Measurements from ENCODE around the gene TMEM167B. TPM values are rescaled to one million over a fixed set of nuclear protein-coding genes. Genes with fewer than 3 reads are reported as not detected.

TMEM167B gene
- polyA plus RNA-seq, 1 of the 3 experiments (the other 2 are of a cell fraction), result 12.7 TPM

GRCh38 chr1:109046671-109047070 is 43.9 kb upstream of the TMEM167B start:
- DNase-seq, result no peak
- Histone ChIP-seq H3K27ac (ENCODE audit: low read depth in 2 of 2, low read length in 1 of 2) (no peak overlapping the region), H4K20me1 (ENCODE audit: insufficient read depth) (no peaks in the 10 kb centered on the region), H3K36me3 (replicated peaks in 1 of 2; ENCODE audit: control insufficient read depth in 1 of 2, insufficient read depth in 2 of 2, low read length in 1 of 2) (no peaks in the 10 kb centered on the region), H3K9me3 (no peaks in the 10 kb centered on the region), H3K9me2 (no peaks in the 10 kb centered on the region), H2AFZ (ENCODE audit: low read depth) (no peak overlapping the region), H3K27me3 (ENCODE audit: insufficient read depth) (no peaks in the 10 kb centered on the region), H3K4me3 (ENCODE audit: low read depth in 2 of 2, low read length in 1 of 2) (no peak overlapping the region), H3K4me1 (ENCODE audit: control insufficient read depth in 1 of 2, insufficient read depth in 2 of 2, low read depth in 1 of 2, low read length in 1 of 2) (no peaks in the 10 kb centered on the region), H3K79me2 (ENCODE audit: insufficient read depth) (peaks cover 1% of the 10 kb centered on the region; the same call in 1 of the 2 replicates), H3K4me2 (no peak overlapping the region), H3F3A (replicated peaks; ENCODE audit: insufficient read depth) (no peaks in the 10 kb centered on the region), H3K9ac (no peak overlapping the region)
- ChIA-PET POLR2A (interaction anchor here (1.6 kb wide), 1 partner anchor 14 kb away, joined by 3 read pairs; no protein-coding TSS in a partner anchor), CTCF (interaction anchor here (1.4 kb wide), 1 partner anchor 30 kb away, joined by 3 read pairs; no protein-coding TSS in a partner anchor)
- TF ChIP-seq, protein P1, sequence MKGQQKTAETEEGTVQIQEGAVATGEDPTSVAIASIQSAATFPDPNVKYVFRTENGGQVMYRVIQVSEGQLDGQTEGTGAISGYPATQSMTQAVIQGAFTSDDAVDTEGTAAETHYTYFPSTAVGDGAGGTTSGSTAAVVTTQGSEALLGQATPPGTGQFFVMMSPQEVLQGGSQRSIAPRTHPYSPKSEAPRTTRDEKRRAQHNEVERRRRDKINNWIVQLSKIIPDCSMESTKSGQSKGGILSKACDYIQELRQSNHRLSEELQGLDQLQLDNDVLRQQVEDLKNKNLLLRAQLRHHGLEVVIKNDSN (IDR thresholded peaks at IDR 0.05; ENCODE audit: borderline replicate concordance, low read depth), result no peak
- no peak for TF ChIP-seq CHD2 (IDR thresholded peaks at IDR 0.05; ENCODE audit: low read length, partially characterized antibody)
- TF ChIP-seq, protein P2, sequence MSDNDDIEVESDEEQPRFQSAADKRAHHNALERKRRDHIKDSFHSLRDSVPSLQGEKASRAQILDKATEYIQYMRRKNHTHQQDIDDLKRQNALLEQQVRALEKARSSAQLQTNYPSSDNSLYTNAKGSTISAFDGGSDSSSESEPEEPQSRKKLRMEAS (IDR thresholded peaks at IDR 0.05; ENCODE audit: low read depth), result no peak
- WGBS (ENCODE audit: low lambda C conversion rate), result 84% methylated on average over 4 of the region's 4 CpGs

- no peaks in the 10 kb centered on the region for H4K20me1 ChIP-seq (ENCODE audit: insufficient read depth)
- DNase-seq, result no peak
- H3K4me2 ChIP-seq, result no peak overlapping the region
- CTCF ChIA-PET, result interaction anchor here (1.3 kb wide), 1 partner anchor 52 kb away, joined by 3 read pairs; no protein-coding TSS in a partner anchor
- H3K79me2 ChIP-seq (ENCODE audit: insufficient read depth), result no peaks in the 10 kb centered on the region
- H3F3A ChIP-seq (replicated peaks; ENCODE audit: insufficient read depth), result no peaks in the 10 kb centered on the region
- no peak overlapping the region for H3K4me3 ChIP-seq (ENCODE audit: low read depth in 2 of 2, low read length in 1 of 2)
- H3K9me3 ChIP-seq, result no peaks in the 10 kb centered on the region
- H2AFZ ChIP-seq (ENCODE audit: low read depth), result no peak overlapping the region
- WGBS (ENCODE audit: low lambda C conversion rate), result 89% methylated on average over 6 of the region's 6 CpGs
- H3K27me3 ChIP-seq (ENCODE audit: insufficient read depth), result no peaks in the 10 kb centered on the region
- H3K9me2 ChIP-seq, result no peaks in the 10 kb centered on the region
- TF ChIP-seq ELF1 (IDR thresholded peaks at IDR 0.05), result no peak
- POLR2A ChIA-PET, result interaction anchor here (0.9 to 1.6 kb wide), 2 partner anchors 13 to 29 kb away, joined by 3 read pairs; partner anchors contain the start of gene TAF13
- H3K27ac ChIP-seq (ENCODE audit: low read depth in 2 of 2, low read length in 1 of 2), result no peak overlapping the region
- H3K36me3 ChIP-seq (replicated peaks in 1 of 2; ENCODE audit: control insufficient read depth in 1 of 2, insufficient read depth in 2 of 2, low read length in 1 of 2), result no peaks in the 10 kb centered on the region
- H3K9ac ChIP-seq, result no peak overlapping the region
- H3K4me1 ChIP-seq (ENCODE audit: control insufficient read depth in 1 of 2, insufficient read depth in 2 of 2, low read depth in 1 of 2, low read length in 1 of 2), result no peaks in the 10 kb centered on the region
Measured at GRCh38 chr1:109047339-109047738, 43.2 kb upstream of the TMEM167B start.

DNA sequence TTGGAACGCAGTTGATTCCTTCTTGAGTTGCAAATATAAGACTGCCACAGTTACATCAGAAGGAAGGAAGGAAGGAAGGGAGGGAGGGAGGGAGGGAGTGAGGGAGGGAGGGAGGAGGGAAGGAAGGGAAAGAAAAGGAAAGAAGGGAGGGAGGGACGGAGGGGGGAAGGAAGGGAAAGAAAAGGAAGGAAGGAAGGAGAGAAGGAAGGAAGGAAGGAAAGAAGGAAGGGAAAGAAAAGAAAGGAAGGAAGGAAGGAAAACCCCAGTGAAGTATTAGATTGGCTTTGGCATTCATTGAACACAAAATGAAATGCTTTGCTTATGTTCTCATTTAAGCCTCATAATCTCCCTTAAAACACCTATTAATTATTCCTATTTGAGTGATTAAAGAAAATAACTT is 42.2 kb upstream of the TMEM167B start:
- CTCF ChIA-PET, result no interaction called here
- Histone ChIP-seq H3K9me3 (no peaks in the 10 kb centered on the region), H3K4me1 (ENCODE audit: control insufficient read depth in 1 of 2, insufficient read depth in 2 of 2, low read depth in 1 of 2, low read length in 1 of 2) (no peaks in the 10 kb centered on the region), H3K36me3 (replicated peaks in 1 of 2; ENCODE audit: control insufficient read depth in 1 of 2, insufficient read depth in 2 of 2, low read length in 1 of 2) (no peaks in the 10 kb centered on the region), H3K4me3 (ENCODE audit: low read depth in 2 of 2, low read length in 1 of 2) (no peak overlapping the region), H3K9ac (no peak overlapping the region), H3K27me3 (ENCODE audit: insufficient read depth) (no peaks in the 10 kb centered on the region), H4K20me1 (ENCODE audit: insufficient read depth) (no peaks in the 10 kb centered on the region), H3F3A (replicated peaks; ENCODE audit: insufficient read depth) (no peaks in the 10 kb centered on the region), H3K9me2 (no peaks in the 10 kb centered on the region), H3K4me2 (no peak overlapping the region), H3K79me2 (ENCODE audit: insufficient read depth) (no peaks in the 10 kb centered on the region), H2AFZ (ENCODE audit: low read depth) (no peak overlapping the region), H3K27ac (ENCODE audit: low read depth in 2 of 2, low read length in 1 of 2) (no peak overlapping the region)
- TF ChIP-seq GATA2 (CRISPR knock-in tag; IDR thresholded peaks at IDR 0.05), result no peak
- TF ChIP-seq MEF2A (IDR thresholded peaks at IDR 0.05; ENCODE audit: borderline replicate concordance, low read depth), result no peak
- no peak for TF ChIP-seq POLR2AphosphoS5 (IDR thresholded peaks at IDR 0.05; ENCODE audit: low read depth, low read length)
- TF ChIP-seq, protein P3, sequence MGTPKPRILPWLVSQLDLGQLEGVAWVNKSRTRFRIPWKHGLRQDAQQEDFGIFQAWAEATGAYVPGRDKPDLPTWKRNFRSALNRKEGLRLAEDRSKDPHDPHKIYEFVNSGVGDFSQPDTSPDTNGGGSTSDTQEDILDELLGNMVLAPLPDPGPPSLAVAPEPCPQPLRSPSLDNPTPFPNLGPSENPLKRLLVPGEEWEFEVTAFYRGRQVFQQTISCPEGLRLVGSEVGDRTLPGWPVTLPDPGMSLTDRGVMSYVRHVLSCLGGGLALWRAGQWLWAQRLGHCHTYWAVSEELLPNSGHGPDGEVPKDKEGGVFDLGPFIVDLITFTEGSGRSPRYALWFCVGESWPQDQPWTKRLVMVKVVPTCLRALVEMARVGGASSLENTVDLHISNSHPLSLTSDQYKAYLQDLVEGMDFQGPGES (IDR thresholded peaks at IDR 0.05; ENCODE audit: low read depth, low read length), result no peak
- TF ChIP-seq FOSL2 (IDR thresholded peaks at IDR 0.05; ENCODE audit: borderline replicate concordance, low read depth), result no peak
- TF ChIP-seq JUND (IDR thresholded peaks at IDR 0.05), result no peak
- TF ChIP-seq TAF1 (IDR thresholded peaks at IDR 0.05; ENCODE audit: borderline replicate concordance, low read depth, low read length), result no peak
- TF ChIP-seq SIN3A (IDR thresholded peaks at IDR 0.05; ENCODE audit: borderline replicate concordance, low read depth, low read length), result no peak
- TF ChIP-seq EP300 (IDR thresholded peaks at IDR 0.05; ENCODE audit: borderline replicate concordance in 1 of 2, low read depth in 1 of 2, low read length in 1 of 2), result no peak
- TF ChIP-seq, protein P2 (IDR thresholded peaks at IDR 0.05; ENCODE audit: low read depth), result no peak
- no peak for TF ChIP-seq USF2 (IDR thresholded peaks at IDR 0.05; ENCODE audit: borderline replicate concordance, low read depth, low read length)
- no peak for TF ChIP-seq ZBTB33 (IDR thresholded peaks at IDR 0.05; ENCODE audit: borderline replicate concordance, low read depth)
- TF ChIP-seq YY1 (IDR thresholded peaks at IDR 0.05; ENCODE audit: low read depth), result no peak
- TF ChIP-seq TEAD4 (IDR thresholded peaks at IDR 0.05; ENCODE audit: borderline replicate concordance, insufficient read depth), result no peak
- POLR2A ChIA-PET, result no interaction called here
- 53% methylated on average over 2 of the region's 2 CpGs for WGBS (ENCODE audit: low lambda C conversion rate)
- no peak for DNase-seq

All from SK-N-SH (cell line).